Suppressor macrophage treated with lipopolysaccharide for 4 hours (primary cell): ENCODE results near the gene GRAPL.
"Not testable (repeated sequence)": the region's sequence is repeated elsewhere in the genome, so short reads cannot be mapped to it uniquely, and the experiment has no call there.

Experiments
- DNase-seq: peaks from one replicate; pipeline ENCODE4 v3.0.0-alpha.2; 2020

Gene GRAPL

GRCh38 chr17:19189781-19190405 is 62.5 kb downstream of the GRAPL start:
- DNase-seq = not testable (repeated sequence)

- not testable (repeated sequence) for DNase-seq
These were observed 69.2 kb downstream of the GRAPL start for GRCh38 chr17:19196382-19197204.

GRCh38 chr17:19202448-19202847 is 75.1 kb downstream of the GRAPL start:
- not testable (repeated sequence) for DNase-seq

- DNase-seq = not testable (repeated sequence)
These were observed 76.0 kb downstream of the GRAPL start for GRCh38 chr17:19203429-19203828.
